Measurements from ENCODE around the gene ONECUT2. TPM values are rescaled to one million over a fixed set of nuclear protein-coding genes. Genes with fewer than 3 reads are reported as not detected.
A peak's percentile ranks its signal among the peaks of the same experiment; 100 is the strongest.

The ONECUT2 gene
- total and polyA plus RNA-seq, 11 donors: under 0.01 to 0.08 (median 0.05) TPM; not detected in 4

DNA sequence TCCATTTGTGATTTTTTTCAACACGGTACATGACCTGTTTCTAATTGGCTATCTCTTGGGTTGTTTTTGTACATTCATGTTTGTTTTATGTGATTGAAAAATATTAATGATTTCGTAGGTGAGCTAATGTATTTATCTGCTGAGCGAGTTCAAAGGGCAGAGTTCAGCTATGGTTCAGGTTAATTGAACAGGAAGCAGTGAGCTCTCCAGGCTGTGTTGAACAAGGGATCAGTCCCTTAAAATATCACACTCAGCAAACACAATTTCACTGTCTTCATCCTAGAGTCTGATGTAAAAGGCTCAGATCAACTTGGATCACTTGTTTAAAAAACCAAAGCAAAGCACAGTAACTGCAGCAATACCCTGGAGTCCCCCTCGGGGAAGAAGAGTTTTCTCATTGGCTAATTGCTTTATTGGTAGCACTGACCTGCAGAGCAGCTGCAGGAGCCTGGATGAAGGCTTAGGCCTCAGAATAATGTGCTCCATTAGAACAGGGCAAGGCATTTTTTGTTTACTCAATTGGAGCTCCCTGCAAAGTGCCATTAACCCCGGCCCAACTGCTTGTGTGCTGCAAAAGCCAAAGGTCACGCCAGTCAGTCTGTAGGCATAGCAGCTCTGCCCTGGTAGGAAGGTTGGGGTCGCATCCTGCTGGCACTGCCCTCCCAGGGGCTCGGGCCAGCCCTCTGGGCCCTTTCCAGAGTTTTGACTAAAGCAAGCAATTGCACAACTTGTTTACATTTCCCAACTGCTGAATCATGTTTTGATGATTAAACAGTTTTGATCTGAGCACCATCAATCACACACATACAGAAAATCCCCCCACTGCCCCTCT, 10.5 kb downstream of the ONECUT2 start:
- Histone ChIP-seq H3K4me1 (peaks cover 0 to 11% (median 4%) of the 10 kb centered on the region in 12 donors), H3K9me3 (no peaks in the 10 kb centered on the region), H3K36me3 (no peaks in the 10 kb centered on the region), H3K27ac (no peak overlapping the region), H3K4me3 (no peak overlapping the region), H3K27me3 (peaks cover 24 to 82% (median 50%) of the 10 kb centered on the region in 9 donors)
- ATAC-seq (no peak), DNase-seq (no peak)
- 55 to 65% (median 58%) methylated on average over 8 of the region's 8 CpGs for WGBS, 4 donors
- TF ChIP-seq, protein P1, sequence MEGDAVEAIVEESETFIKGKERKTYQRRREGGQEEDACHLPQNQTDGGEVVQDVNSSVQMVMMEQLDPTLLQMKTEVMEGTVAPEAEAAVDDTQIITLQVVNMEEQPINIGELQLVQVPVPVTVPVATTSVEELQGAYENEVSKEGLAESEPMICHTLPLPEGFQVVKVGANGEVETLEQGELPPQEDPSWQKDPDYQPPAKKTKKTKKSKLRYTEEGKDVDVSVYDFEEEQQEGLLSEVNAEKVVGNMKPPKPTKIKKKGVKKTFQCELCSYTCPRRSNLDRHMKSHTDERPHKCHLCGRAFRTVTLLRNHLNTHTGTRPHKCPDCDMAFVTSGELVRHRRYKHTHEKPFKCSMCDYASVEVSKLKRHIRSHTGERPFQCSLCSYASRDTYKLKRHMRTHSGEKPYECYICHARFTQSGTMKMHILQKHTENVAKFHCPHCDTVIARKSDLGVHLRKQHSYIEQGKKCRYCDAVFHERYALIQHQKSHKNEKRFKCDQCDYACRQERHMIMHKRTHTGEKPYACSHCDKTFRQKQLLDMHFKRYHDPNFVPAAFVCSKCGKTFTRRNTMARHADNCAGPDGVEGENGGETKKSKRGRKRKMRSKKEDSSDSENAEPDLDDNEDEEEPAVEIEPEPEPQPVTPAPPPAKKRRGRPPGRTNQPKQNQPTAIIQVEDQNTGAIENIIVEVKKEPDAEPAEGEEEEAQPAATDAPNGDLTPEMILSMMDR (IDR thresholded peaks at IDR 0.05): no peak
- TF ChIP-seq POLR2A (IDR thresholded peaks at IDR 0.05): no peak
- intact Hi-C loops (cut with DNase I): loop anchor here in 4 of 10 donors (10.0 kb wide), 4 partner anchors 99 to 701 kb away; no protein-coding TSS in a partner anchor

DNA sequence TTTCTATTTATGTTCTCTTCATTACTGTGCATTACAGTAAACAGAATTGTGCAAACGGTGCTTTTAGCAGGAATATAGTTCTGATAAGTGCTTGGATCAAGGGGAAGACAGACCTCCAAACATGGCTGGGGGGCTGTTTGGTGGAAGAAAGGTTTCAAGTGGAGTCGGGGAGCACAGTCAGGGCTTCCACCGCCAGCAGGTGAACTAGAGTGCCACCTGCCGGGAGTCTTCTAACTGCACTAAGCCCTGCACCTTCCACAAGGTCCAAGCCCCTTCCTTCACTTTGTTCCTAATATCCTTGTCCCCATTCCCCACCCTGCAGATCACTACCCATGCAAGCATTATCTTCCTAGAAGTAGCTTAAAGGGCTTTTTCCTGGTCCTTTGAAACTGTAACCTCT, 11.1 kb downstream of the ONECUT2 start:
- intact Hi-C loops (cut with DNase I): loop anchor here in 4 of 10 donors (10.0 kb wide), 4 partner anchors 98 to 702 kb away; no protein-coding TSS in a partner anchor
- no peak overlapping the region for H3K27ac ChIP-seq
- peaks cover 0 to 5% (median under 1%) of the 10 kb centered on the region in 12 donors for H3K4me1 ChIP-seq
- no peak for ATAC-seq
- TF ChIP-seq POLR2A (IDR thresholded peaks at IDR 0.05): no peak
- TF ChIP-seq, protein P1 (IDR thresholded peaks at IDR 0.05): peak; percentile 5 to 49 (median 26)
- H3K4me3 ChIP-seq: no peak overlapping the region
- no peaks in the 10 kb centered on the region for H3K9me3 ChIP-seq
- peaks cover 18 to 79% (median 47%) of the 10 kb centered on the region in 9 donors for H3K27me3 ChIP-seq
- no peak for DNase-seq
- WGBS, 4 donors: 1 to 8% (median 3%) methylated on average over 4 of the region's 4 CpGs
- H3K36me3 ChIP-seq: no peaks in the 10 kb centered on the region

DNA sequence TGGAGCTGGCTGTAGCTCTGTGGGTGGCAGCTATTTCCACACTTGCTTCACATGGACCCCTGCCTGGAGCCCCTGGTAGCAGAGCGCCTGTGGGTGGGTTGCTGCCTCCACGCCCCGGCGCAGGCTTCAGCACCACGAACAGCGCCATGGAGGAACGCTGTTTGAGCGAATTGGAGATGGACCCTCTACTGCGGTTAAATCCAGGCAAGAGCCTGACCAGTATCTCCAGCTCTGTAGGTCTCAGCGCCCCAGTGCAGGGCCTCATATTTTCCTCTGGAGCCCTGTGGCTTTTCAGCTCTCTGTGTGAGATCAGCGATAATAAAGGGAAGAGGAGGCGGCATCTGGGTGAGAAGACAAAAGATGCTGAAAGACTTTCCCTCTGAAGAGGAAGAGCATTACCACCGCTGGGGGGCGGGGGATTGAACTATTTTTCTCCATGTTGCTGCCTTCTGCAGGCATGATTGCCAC, 12.0 kb downstream of the ONECUT2 start:
- H3K4me3 ChIP-seq: no peak overlapping the region
- peaks cover 11 to 78% (median 46%) of the 10 kb centered on the region in 9 donors for H3K27me3 ChIP-seq
- TF ChIP-seq POLR2A (IDR thresholded peaks at IDR 0.05): no peak
- TF ChIP-seq, protein P1 (IDR thresholded peaks at IDR 0.05): no peak
- no peaks in the 10 kb centered on the region for H3K9me3 ChIP-seq
- intact Hi-C loops (cut with DNase I): loop anchor here in 4 of 10 donors (10.0 kb wide), 4 partner anchors 98 to 702 kb away; no protein-coding TSS in a partner anchor
- H3K36me3 ChIP-seq: no peaks in the 10 kb centered on the region
- DNase-seq (no peak), ATAC-seq (peak in 1 of 4 donors; percentile 41)
- no peak overlapping the region for H3K27ac ChIP-seq
- WGBS, 4 donors: 2 to 11% (median 3%) methylated on average over 14 of the region's 14 CpGs
- H3K4me1 ChIP-seq: no peaks in the 10 kb centered on the region

DNA sequence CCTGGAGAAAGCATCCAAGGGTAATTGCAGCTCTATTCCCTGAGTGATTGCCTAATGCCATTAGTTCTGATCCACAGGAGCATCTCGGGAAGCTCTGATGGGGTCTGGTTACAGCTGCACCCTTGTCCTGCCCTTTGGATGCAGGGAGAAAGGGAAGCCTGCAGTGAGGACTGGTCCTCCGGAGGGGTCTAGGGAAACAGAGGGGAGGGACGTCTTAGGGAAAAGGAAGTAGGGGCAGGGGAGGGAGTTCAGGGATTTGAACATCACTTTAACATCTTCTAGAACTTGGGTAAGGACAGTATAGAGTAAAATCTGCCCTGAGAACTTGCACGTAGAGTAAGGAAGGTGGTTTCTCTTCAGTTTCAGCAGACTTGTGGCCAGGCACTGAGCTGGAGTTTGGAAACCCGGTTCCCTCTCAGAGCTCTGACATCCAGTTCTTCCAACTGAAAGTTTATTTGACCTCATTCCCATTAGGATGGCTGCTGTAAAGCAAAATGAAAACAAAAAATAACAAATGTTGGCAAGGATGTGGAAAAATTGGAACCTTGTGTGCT, 20.5 kb downstream of the ONECUT2 start:
- 50 to 54% (median 52%) methylated on average over 5 of the region's 5 CpGs for WGBS, 4 donors
- peaks cover 0 to 3% (median 0%) of the 10 kb centered on the region in 12 donors for H3K9me3 ChIP-seq
- no peak overlapping the region for H3K27ac ChIP-seq
- no peak overlapping the region for H3K4me3 ChIP-seq
- H3K27me3 ChIP-seq: peaks cover 0 to 41% (median 3%) of the 10 kb centered on the region in 9 donors
- no peaks in the 10 kb centered on the region for H3K36me3 ChIP-seq
- no peak for TF ChIP-seq POLR2A (IDR thresholded peaks at IDR 0.05)
- TF ChIP-seq, protein P1 (IDR thresholded peaks at IDR 0.05): no peak
- no peak for DNase-seq
- no peaks in the 10 kb centered on the region for H3K4me1 ChIP-seq
- intact Hi-C loops (cut with DNase I): loop anchor here in 1 of 10 donors (5.0 kb wide), 1 partner anchor 33 kb away; no protein-coding TSS in a partner anchor
- no peak for ATAC-seq

Data from heart left ventricle (tissue), 16 donors.